ENCODE data around the gene PTTG1IP.

The PTTG1IP gene

DNA sequence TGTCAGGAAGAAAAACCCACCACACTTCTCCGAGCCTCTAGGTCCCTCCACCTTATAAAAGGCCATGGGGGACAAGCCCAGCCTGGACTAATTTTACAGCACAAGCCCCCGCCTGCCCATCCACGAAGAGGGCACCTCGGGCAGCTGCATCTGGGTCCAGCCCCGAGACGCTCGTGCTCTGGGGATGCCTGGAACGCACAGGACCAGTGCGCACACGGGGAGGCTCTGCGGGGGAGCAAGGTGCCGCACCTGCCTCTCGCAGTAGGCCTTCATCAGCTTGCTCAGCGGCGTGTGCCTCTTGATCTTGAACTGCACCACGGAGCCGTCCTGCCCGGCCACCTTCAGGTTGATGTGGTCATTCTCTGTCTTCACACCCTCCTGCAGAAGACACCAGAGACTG, 59.8 kb downstream of the PTTG1IP start:
- no peak overlapping the region for H3K4me3 ChIP-seq (replicated peaks; ENCODE audit: low read depth, low read length)

DNA sequence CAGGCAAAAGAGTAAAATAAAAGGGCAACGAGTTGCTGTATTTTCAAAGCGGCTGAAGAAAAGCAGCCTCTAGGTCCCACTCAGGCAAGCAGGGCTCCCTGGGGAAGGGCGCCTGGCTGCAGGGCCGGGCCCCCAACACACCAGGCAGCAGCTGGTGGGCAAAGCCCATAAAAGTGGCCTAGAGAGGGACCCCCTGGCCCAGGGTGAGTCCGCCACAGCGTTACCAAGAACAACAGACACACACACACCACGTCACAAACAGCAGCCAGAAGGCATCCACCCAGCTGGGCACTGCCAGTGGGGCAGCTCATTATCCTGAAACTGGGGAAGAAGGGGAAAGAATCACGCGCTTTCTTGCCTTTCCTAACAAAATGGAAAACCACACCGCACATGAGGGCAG, 60.3 kb downstream of the PTTG1IP start:
- no peak for DNase-seq (ENCODE audit: low read depth)
- TF ChIP-seq, protein P1, sequence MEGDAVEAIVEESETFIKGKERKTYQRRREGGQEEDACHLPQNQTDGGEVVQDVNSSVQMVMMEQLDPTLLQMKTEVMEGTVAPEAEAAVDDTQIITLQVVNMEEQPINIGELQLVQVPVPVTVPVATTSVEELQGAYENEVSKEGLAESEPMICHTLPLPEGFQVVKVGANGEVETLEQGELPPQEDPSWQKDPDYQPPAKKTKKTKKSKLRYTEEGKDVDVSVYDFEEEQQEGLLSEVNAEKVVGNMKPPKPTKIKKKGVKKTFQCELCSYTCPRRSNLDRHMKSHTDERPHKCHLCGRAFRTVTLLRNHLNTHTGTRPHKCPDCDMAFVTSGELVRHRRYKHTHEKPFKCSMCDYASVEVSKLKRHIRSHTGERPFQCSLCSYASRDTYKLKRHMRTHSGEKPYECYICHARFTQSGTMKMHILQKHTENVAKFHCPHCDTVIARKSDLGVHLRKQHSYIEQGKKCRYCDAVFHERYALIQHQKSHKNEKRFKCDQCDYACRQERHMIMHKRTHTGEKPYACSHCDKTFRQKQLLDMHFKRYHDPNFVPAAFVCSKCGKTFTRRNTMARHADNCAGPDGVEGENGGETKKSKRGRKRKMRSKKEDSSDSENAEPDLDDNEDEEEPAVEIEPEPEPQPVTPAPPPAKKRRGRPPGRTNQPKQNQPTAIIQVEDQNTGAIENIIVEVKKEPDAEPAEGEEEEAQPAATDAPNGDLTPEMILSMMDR (IDR thresholded peaks at IDR 0.05; ENCODE audit: low read length, missing control alignments): no peak
- H3K4me3 ChIP-seq (replicated peaks; ENCODE audit: low read depth, low read length): no peak overlapping the region

More for the DNA sequence above, 59.8 kb downstream of the PTTG1IP start:
- DNase-seq (ENCODE audit: low read depth): no peak
- TF ChIP-seq, protein P1 (IDR thresholded peaks at IDR 0.05; ENCODE audit: low read length, missing control alignments): no peak

DNA sequence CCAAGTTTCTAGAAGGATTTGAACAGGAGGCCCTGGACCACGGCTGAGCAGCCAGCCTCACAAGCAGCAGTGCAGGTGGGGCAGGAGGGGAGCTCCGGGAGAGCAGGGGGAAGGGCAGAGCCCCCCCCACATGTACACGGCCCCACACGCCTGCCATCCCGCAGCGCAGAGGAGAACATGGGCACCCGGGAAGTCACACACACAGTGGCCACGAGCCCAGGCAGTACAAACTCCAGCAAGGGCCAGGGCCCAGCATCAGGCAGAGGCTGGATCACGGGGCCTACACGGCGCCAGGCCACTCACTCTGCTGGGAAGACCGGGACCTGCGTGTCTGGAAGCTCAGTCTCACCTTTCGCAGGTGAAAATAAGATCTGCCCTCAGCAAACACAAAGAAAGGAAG, 60.9 kb downstream of the PTTG1IP start:
- no peak for DNase-seq (ENCODE audit: low read depth)
- TF ChIP-seq, protein P1 (IDR thresholded peaks at IDR 0.05; ENCODE audit: low read length, missing control alignments): no peak
- H3K4me3 ChIP-seq (replicated peaks; ENCODE audit: low read depth, low read length): no peak overlapping the region

DNA sequence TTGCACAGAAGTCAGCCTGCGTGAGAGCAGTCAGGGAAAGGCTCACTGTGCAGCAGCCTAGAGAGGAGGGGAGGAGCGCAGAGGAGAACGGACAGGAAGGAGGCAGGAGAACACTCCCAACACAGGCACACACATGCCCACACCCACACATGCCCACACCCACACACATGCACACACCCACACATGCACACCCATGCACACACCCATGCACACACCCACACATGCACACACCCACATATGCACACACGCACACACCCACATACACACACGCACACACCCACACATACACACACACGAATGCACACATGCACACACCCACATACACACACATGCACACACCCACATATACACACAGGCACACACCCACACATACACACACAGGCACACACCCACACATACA, 62.7 kb downstream of the PTTG1IP start:
- DNase-seq (ENCODE audit: low read depth): no peak
- no peak overlapping the region for H3K4me3 ChIP-seq (replicated peaks; ENCODE audit: low read depth, low read length)
- TF ChIP-seq, protein P1 (IDR thresholded peaks at IDR 0.05; ENCODE audit: low read length, missing control alignments): no peak

DNA sequence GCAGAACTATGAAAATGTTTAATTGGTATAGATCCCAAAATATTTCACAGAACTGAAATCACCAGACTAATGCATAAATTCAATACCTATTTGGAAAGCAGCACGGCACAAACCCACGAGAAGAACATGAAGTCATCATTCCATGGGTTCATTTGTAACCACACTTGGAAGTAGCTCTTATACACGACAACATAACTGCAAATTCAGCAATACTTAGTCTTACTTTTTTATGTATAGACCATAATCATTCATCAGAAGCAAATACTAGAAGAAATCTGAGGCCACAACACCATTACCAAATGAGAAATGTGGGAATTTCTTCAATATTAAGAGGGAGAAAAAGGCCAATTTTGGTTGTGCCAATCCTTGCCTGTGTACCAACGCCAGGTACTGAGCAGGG, 67.6 kb downstream of the PTTG1IP start:
- TF ChIP-seq, protein P1 (IDR thresholded peaks at IDR 0.05; ENCODE audit: low read length, missing control alignments): no peak
- no peak for DNase-seq (ENCODE audit: low read depth)
- H3K4me3 ChIP-seq (replicated peaks; ENCODE audit: low read depth, low read length): no peak overlapping the region

DNA sequence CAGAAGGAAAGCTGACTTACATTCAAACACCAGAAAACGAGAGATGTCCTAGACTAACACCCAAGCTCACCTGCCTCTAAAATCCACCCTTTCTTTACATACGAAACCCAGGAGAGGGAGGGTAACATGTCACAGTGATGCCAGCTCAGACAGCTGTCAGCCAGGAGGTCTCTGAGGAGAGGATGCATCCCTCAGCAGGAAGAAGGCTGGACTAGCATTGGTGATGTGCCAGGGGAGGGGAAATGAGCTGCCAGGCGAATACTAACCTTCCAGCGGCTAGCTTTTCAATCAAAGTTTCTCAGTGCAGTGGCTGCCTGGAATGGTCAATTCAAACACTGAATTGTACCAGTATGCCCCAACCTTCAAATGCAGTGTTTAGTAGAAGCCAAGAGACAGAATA, 68.3 kb downstream of the PTTG1IP start:
- no peak overlapping the region for H3K4me3 ChIP-seq (replicated peaks; ENCODE audit: low read depth, low read length)
- no peak for DNase-seq (ENCODE audit: low read depth)
- TF ChIP-seq, protein P1 (IDR thresholded peaks at IDR 0.05; ENCODE audit: low read length, missing control alignments): no peak

DNA sequence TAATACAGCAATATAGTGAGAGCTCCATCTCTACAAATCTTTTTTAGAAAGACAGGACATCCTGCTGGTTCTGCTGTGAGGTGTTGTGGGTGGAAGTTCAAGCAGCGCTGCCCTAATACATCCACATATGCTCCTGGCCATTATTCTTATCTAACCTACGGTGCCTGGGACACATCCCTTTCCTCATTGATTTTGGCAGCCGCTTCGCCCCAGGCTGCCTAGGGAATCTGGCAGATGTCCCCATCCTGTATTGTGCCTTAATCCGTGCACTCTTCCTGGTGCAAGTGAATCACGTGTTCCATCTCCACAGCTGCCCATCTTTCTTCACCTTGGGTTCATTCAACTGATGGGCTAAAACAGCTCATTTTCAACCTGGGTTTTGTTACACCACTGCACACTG, 68.7 kb downstream of the PTTG1IP start:
- no peak overlapping the region for H3K4me3 ChIP-seq (replicated peaks; ENCODE audit: low read depth, low read length)
- TF ChIP-seq, protein P1 (IDR thresholded peaks at IDR 0.05; ENCODE audit: low read length, missing control alignments): no peak
- DNase-seq (ENCODE audit: low read depth): no peak
